MCF 10A (cell line): ENCODE data around the gene STRBP. TPM values are rescaled to one million over a fixed set of nuclear protein-coding genes. Genes with fewer than 3 reads are reported as not detected.
A peak's percentile ranks its signal among the peaks of the same experiment; 100 is the strongest.

Source experiments
- BruUV-seq: library from RNA; stranded (reverse); fragments of 400-500 nt; replicated peaks from 2 replicates; lab custom pipeline; 2021; lab: Mats Ljungman, UMichigan
- CTCF ChIA-PET: fragments of 300-600 bp; sonication (Branson Sonifier 250); formaldehyde crosslinking; extraction: SDS; loops from one replicate; lab custom pipeline; 2021; ENCODE audit warnings: antibody characterized with exemption, inconsistent platforms; lab: Yijun Ruan, JAX
- POLR2A ChIA-PET: fragments of 300-600, 350-650 bp; sonication (Branson Sonifier 250); formaldehyde crosslinking; extraction: SDS; loops from one replicate; lab custom pipeline; 2020; ENCODE audit warnings: antibody characterized with exemption, inconsistent platforms; lab: Yijun Ruan, JAX
- DNase-seq: peaks from one replicate; pipeline ENCODE4 v3.0.0-alpha.2; 2018; ENCODE audit not compliant: unreplicated experiment
- H3K27ac Mint-ChIP-seq: one replicate; pipeline ENCODE4 v1.8.0; 2022; ENCODE audit warnings: mild to moderate bottlenecking, low read depth, mixed read lengths; ENCODE audit not compliant: unreplicated experiment
- H3K27me3 Mint-ChIP-seq: one replicate; pipeline ENCODE4 v1.8.0; 2022; ENCODE audit warnings: mixed read lengths; ENCODE audit not compliant: insufficient read depth, unreplicated experiment
- H3K36me3 Mint-ChIP-seq: one replicate; pipeline ENCODE4 v1.8.0; 2022; ENCODE audit warnings: mild to moderate bottlenecking, moderate library complexity, mixed read lengths; ENCODE audit not compliant: insufficient read depth, unreplicated experiment
- H3K4me1 Mint-ChIP-seq: one replicate; pipeline ENCODE4 v1.8.0; 2022; ENCODE audit warnings: mixed read lengths; ENCODE audit not compliant: insufficient read depth, unreplicated experiment
- H3K4me3 Mint-ChIP-seq: one replicate; pipeline ENCODE4 v1.8.0; 2022; ENCODE audit warnings: mild to moderate bottlenecking, moderate library complexity, mixed read lengths; ENCODE audit not compliant: unreplicated experiment
- H3K9me3 Mint-ChIP-seq: one replicate; pipeline ENCODE4 v1.8.0; 2022; ENCODE audit warnings: mixed read lengths; ENCODE audit not compliant: unreplicated experiment
- intact Hi-C: fragments of 100-400 bp; cut with micrococcal nuclease; formaldehyde crosslinking; loops from 2 replicates; pipeline ENCODE4 v1.14.1; 2022
- total RNA-seq: library from RNA; stranded (reverse); gene quantifications from 2 replicates; pipeline ENCODE4 v1.2.3, GENCODE V29; 2022
- TF ChIP-seq, protein P1 (sequence below): fragments of 200-600 bp; IDR thresholded peaks from one replicate; pipeline ENCODE4 v1.8.0; 2022; ENCODE audit warnings: antibody characterized with exemption, mild to moderate bottlenecking; ENCODE audit not compliant: unreplicated experiment

Gene STRBP
- total RNA-seq, 1 experiment from 2014 or later: 9.4 TPM

DNA sequence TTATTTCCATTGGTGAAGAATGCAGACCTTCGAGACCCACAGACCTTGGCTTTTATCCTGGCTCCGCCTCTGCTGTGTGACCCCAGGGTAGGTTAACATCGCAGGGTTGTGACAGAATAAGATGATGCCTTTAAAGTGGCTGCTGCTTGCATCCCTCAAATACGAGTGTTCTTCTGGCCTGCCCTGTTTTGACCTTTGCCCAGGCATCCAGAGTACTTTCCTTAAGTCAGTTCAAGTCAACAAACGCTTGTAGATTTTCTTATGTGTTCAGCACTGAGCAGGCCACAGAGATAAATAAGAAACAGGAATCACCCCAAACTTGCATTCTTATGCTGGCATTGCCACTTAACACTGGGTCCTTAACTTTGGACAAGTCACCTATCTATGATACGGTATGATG is 184.7 kb downstream of the STRBP start:
- CTCF ChIA-PET: interaction anchor here (0.9 to 6.6 kb wide), 3 partner anchors 10 to 266 kb away, joined by 3 to 82 read pairs (median 3); no protein-coding TSS in a partner anchor
- TF ChIP-seq, protein P1, sequence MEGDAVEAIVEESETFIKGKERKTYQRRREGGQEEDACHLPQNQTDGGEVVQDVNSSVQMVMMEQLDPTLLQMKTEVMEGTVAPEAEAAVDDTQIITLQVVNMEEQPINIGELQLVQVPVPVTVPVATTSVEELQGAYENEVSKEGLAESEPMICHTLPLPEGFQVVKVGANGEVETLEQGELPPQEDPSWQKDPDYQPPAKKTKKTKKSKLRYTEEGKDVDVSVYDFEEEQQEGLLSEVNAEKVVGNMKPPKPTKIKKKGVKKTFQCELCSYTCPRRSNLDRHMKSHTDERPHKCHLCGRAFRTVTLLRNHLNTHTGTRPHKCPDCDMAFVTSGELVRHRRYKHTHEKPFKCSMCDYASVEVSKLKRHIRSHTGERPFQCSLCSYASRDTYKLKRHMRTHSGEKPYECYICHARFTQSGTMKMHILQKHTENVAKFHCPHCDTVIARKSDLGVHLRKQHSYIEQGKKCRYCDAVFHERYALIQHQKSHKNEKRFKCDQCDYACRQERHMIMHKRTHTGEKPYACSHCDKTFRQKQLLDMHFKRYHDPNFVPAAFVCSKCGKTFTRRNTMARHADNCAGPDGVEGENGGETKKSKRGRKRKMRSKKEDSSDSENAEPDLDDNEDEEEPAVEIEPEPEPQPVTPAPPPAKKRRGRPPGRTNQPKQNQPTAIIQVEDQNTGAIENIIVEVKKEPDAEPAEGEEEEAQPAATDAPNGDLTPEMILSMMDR: no peak
- no peaks in the 10 kb centered on the region for H3K4me1 Mint-ChIP-seq
- no peak overlapping the region for H3K4me3 Mint-ChIP-seq
- intact Hi-C loops: no loop called here
- POLR2A ChIA-PET: no interaction called here
- H3K27ac Mint-ChIP-seq: no peak overlapping the region
- H3K36me3 Mint-ChIP-seq: peaks cover 88% of the 10 kb centered on the region
- DNase-seq: no peak
- no peaks in the 10 kb centered on the region for H3K27me3 Mint-ChIP-seq
- BruUV-seq: no TSS peak
- H3K9me3 Mint-ChIP-seq: no peaks in the 10 kb centered on the region

DNA sequence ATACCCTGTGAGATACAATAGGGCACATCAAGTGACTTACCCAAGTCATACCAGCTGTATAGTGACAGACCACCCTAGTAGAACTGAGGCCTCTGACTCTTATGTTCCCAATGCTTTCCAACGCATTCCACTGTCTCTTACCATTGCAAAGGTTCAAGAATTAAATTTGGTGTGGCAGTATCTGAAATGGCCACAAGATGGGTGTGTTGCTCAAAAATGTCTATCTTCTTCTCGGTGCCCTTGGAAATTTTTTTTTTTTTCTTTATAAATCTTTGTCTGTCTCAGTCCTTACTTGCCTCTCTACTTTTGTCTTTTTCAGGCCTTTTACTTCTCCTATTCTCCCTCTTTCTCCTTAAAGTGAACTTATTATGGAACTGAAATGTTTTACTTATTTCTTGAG is 186.6 kb downstream of the STRBP start:
- TF ChIP-seq, protein P1: peak; percentile 46
- BruUV-seq: no TSS peak
- CTCF ChIA-PET: interaction anchor here (0.6 to 6.6 kb wide), 17 partner anchors 10 to 617 kb away, joined by 3 to 82 read pairs (median 6); partner anchors contain the start of gene CRB2
- Mint-ChIP-seq H3K27ac (peak overlapping the region; percentile 13), H3K4me3 (no peak overlapping the region), H3K27me3 (no peaks in the 10 kb centered on the region), H3K36me3 (peaks cover 81% of the 10 kb centered on the region), H3K9me3 (no peaks in the 10 kb centered on the region), H3K4me1 (no peaks in the 10 kb centered on the region)
- DNase-seq: peak; percentile 50
- intact Hi-C loops: loop anchor here (1.0 kb wide), 2 partner anchors 143 to 268 kb away; no protein-coding TSS in a partner anchor
- POLR2A ChIA-PET: interaction anchor here (1.0 kb wide), 1 partner anchor 11 kb away, joined by 3 read pairs; no protein-coding TSS in a partner anchor

DNA sequence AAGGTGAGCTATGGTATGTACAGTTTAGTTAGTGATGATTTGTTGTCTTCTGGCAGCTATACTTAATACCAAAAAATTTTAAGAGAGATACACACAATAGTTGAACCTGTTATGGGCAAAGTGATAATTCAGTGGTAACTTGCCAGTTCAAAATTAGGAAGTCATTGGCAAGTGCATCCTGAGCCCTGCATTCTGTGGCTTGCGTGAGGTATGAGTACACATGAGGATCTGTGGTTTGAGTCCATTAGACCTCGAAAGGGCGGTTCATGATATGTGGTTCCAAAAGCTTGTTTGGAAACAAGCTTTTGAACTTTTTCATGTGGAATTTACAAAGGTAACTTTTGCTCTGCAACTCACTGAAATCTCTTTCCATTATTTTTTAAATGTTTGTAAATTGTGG is 187.9 kb downstream of the STRBP start:
- Mint-ChIP-seq H3K36me3 (peaks cover 73% of the 10 kb centered on the region), H3K9me3 (no peaks in the 10 kb centered on the region), H3K27ac (no peak overlapping the region), H3K27me3 (no peaks in the 10 kb centered on the region), H3K4me3 (no peak overlapping the region), H3K4me1 (no peaks in the 10 kb centered on the region)
- intact Hi-C loops: no loop called here
- no TSS peak for BruUV-seq
- TF ChIP-seq, protein P1: no peak
- CTCF ChIA-PET: interaction anchor here (0.9 to 6.6 kb wide), 7 partner anchors 11 to 269 kb away, joined by 3 to 82 read pairs (median 6); no protein-coding TSS in a partner anchor
- POLR2A ChIA-PET: interaction anchor here (1.0 kb wide), 1 partner anchor 9 kb away, joined by 4 read pairs; no protein-coding TSS in a partner anchor
- no peak for DNase-seq

DNA sequence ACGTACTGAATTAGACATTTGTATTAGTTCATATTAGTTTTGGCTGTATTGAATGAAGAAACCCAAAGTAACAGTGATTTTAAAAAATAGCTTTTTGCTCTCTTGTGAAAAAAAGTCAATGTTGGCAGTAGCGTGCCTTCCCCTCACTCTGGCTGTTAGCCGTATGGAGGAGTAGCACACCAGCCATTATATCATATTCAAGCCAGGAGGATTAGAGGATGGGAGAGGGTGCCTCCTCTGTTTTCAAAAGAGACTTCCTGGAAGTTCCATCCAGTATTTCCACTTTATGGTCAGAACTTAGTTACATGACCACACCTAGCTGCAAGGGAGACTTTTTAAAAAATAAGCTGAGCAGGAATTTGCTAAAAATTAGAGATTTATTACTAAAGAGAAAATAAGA is 193.8 kb downstream of the STRBP start:
- H3K27ac Mint-ChIP-seq: no peak overlapping the region
- peaks cover 60% of the 10 kb centered on the region for H3K36me3 Mint-ChIP-seq
- no peak for DNase-seq
- ChIA-PET POLR2A (interaction anchor here (1.5 kb wide), 1 partner anchor 11 kb away, joined by 4 read pairs; no protein-coding TSS in a partner anchor), CTCF (interaction anchor here (0.8 to 1.6 kb wide), 3 partner anchors 8 to 872 kb away, joined by 3 to 5 read pairs (median 5); no protein-coding TSS in a partner anchor)
- no peaks in the 10 kb centered on the region for H3K9me3 Mint-ChIP-seq
- no peaks in the 10 kb centered on the region for H3K27me3 Mint-ChIP-seq
- H3K4me3 Mint-ChIP-seq: no peak overlapping the region
- intact Hi-C loops: no loop called here
- no TSS peak for BruUV-seq
- H3K4me1 Mint-ChIP-seq: peaks cover 5% of the 10 kb centered on the region
- TF ChIP-seq, protein P1: no peak
